Gastrocnemius medialis (tissue), 4 donors: ENCODE data around the gene CEMP1.

Source experiments
- POLR2A ChIP-seq, 2 donors: fragments of 450-650 bp; IDR thresholded peaks; one replicate each; pipeline ENCODE4 v1.6.1; 2017; ENCODE audit warnings: antibody characterized with exemption in 2 of 2, mild to moderate bottlenecking in 2 of 2, moderate library complexity in 2 of 2
- TF ChIP-seq, protein P1 (sequence below), 5 experiments: fragments of 450-650 bp in 3 of 5; fragments of 200-600 bp in 2 of 5; sonication (generic) in 2 of 5; IDR thresholded peaks in 4 of 5; conservative IDR thresholded peaks in 1 of 5; 1 replicate in 4 of 5; 2 replicates in 1 of 5; pipeline ENCODE4 v1.5.1; 2016 to 2019; ENCODE audit warnings: antibody characterized with exemption in 5 of 5, mild to moderate bottlenecking in 3 of 5, moderate library complexity in 3 of 5

DNA sequence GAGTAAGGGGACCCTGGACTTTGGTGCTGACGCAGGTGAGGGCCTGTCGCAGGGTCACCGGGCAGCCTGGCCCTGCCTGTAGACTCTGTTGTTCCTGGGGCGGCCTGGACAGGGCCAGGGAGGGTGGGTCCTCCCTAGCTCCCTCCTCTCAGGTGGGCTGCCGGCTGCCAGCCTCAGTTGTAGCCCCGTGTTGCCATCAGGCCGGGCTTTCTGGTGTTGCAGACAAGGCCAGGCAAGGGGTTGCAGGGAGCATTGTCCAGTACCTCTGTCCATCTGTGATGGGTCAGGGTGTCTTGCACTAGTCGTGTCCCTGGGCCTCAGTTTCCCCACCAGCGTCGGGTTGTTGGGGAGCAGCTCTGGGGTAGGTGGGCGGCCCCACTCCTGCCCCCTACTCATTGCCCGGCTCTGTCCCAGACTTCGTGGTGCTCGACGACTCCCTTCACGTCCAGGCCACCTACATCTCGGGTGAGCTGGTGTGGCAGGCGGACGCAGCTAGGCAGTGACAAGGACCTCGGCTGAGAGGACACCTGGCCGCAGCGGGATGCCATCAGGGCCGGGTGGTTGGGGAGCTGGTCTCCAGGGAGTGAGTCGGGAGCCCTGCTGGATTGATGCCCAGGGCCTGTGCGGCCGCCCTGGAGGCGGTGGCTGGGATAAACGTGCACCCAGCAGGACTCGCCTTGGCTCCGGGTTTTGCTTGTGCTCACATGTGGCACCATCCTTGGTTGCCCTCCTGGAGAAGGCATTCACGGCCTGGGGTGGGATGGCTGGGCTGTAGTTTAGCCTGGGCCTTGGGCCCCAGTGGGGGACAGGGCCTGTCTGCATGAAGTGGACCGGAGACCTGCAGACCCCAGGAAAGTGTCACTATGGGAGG, 1.9 kb downstream of the CEMP1 start:
- no peak for TF ChIP-seq POLR2A (IDR thresholded peaks at IDR 0.05)
- TF ChIP-seq, protein P1, sequence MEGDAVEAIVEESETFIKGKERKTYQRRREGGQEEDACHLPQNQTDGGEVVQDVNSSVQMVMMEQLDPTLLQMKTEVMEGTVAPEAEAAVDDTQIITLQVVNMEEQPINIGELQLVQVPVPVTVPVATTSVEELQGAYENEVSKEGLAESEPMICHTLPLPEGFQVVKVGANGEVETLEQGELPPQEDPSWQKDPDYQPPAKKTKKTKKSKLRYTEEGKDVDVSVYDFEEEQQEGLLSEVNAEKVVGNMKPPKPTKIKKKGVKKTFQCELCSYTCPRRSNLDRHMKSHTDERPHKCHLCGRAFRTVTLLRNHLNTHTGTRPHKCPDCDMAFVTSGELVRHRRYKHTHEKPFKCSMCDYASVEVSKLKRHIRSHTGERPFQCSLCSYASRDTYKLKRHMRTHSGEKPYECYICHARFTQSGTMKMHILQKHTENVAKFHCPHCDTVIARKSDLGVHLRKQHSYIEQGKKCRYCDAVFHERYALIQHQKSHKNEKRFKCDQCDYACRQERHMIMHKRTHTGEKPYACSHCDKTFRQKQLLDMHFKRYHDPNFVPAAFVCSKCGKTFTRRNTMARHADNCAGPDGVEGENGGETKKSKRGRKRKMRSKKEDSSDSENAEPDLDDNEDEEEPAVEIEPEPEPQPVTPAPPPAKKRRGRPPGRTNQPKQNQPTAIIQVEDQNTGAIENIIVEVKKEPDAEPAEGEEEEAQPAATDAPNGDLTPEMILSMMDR (IDR thresholded peaks at IDR 0.05 in 4 of 5, conservative IDR thresholded peaks at IDR 0.05 in 1 of 5) = no peak
